HepG2 (cell line): ENCODE results near the gene C15orf62. TPM values are rescaled to one million over a fixed set of nuclear protein-coding genes. Genes with fewer than 3 reads are reported as not detected.

Experiments used
- CREB1 ChIP-seq, 2 experiments: fragments of 450-650 bp in 1 of 2; IDR thresholded peaks; 2 replicates each; pipeline ENCODE4 v1.6.1; 2016 to 2017; ENCODE audit warnings: control low read depth in 1 of 2, mild to moderate bottlenecking in 1 of 2, missing compliant biosample characterization in 1 of 2, missing genetic modification characterization in 1 of 2
- E2F5 ChIP-seq: sonication (generic); formaldehyde crosslinking; conservative IDR thresholded peaks from 2 replicates; pipeline ENCODE4 v1.4.0; 2020; ENCODE audit warnings: missing genetic modification reagents
- FOXP1 ChIP-seq, 2 experiments: fragments of 450-650 bp in 1 of 2; IDR thresholded peaks; 2 replicates each; pipeline ENCODE4 v1.6.1; 2017 to 2018; ENCODE audit warnings: antibody characterized with exemption in 1 of 2
- HDAC1 ChIP-seq: sonication (generic); formaldehyde crosslinking; IDR thresholded peaks from 2 replicates; pipeline ENCODE4 v1.5.1; 2020; ENCODE audit warnings: mild to moderate bottlenecking, missing genetic modification reagents
- KDM1A ChIP-seq: IDR thresholded peaks from 2 replicates; pipeline ENCODE4 v1.6.1; 2016; ENCODE audit warnings: missing compliant biosample characterization
- NFKB2 ChIP-seq: sonication (generic); formaldehyde crosslinking; IDR thresholded peaks from 2 replicates; pipeline ENCODE4 v1.4.0; 2020; ENCODE audit warnings: missing genetic modification reagents, borderline replicate concordance
- REPIN1 ChIP-seq: sonication (generic); formaldehyde crosslinking; IDR thresholded peaks from 2 replicates; pipeline ENCODE4 v1.8.0; 2022; ENCODE audit warnings: missing genetic modification reagents, low read depth, mild to moderate bottlenecking, borderline replicate concordance
- SPEN ChIP-seq: sonication (generic); formaldehyde crosslinking; IDR thresholded peaks from 2 replicates; pipeline ENCODE4 v1.5.1; 2020; ENCODE audit warnings: low read depth, mild to moderate bottlenecking, missing genetic modification reagents
- TP53 ChIP-seq: sonication (generic); formaldehyde crosslinking; conservative IDR thresholded peaks from 2 replicates; pipeline ENCODE4 v1.4.0; 2020; ENCODE audit warnings: missing genetic modification reagents
- ZBTB7B ChIP-seq: sonication (generic); formaldehyde crosslinking; IDR thresholded peaks from 2 replicates; pipeline ENCODE4 v1.4.0; 2020; ENCODE audit warnings: missing genetic modification reagents
- ZFP36L1 ChIP-seq: sonication (generic); formaldehyde crosslinking; IDR thresholded peaks from 2 replicates; pipeline ENCODE4 v1.8.0; 2022; ENCODE audit warnings: mild to moderate bottlenecking, missing genetic modification reagents, moderate library complexity
- ZNF691 ChIP-seq: sonication (generic); formaldehyde crosslinking; IDR thresholded peaks from 2 replicates; pipeline ENCODE4 v1.4.0; 2020; ENCODE audit warnings: missing genetic modification reagents, low read depth, mild to moderate bottlenecking, borderline replicate concordance
- ZNF709 ChIP-seq: sonication (generic); formaldehyde crosslinking; IDR thresholded peaks from 2 replicates; pipeline ENCODE4 v1.5.0; 2020; ENCODE audit warnings: mild to moderate bottlenecking, missing genetic modification reagents
- ZSCAN22 ChIP-seq: sonication (generic); formaldehyde crosslinking; IDR thresholded peaks from 2 replicates; pipeline ENCODE4 v1.4.0; 2020; ENCODE audit warnings: mild to moderate bottlenecking, missing genetic modification reagents
- polyA plus RNA-seq, 8 experiments: library from polyadenylated mRNA; depleted of rRNA in 3 of 8; stranded (reverse) in 7 of 8; unstranded in 1 of 8; fragments of >200 nt; fragmentation: Illumina TruSeq in 4 of 8; extraction: Trizol in 4 of 8; gene quantifications; 2 replicates each; pipeline versions ENCODE4 v1.2.1 to v1.2.3, GENCODE V29; 2011 to 2016; ENCODE audit warnings: low read depth in 4 of 8, missing spikeins in 1 of 8, mixed read lengths in 1 of 8; ENCODE audit not compliant: insufficient read depth in 1 of 8
- total RNA-seq, 5 experiments: library from RNA; depleted of rRNA; stranded (reverse); fragments of >200 nt; fragmentation: Illumina TruSeq; extraction: Trizol; gene quantifications; 2 replicates each; pipeline ENCODE4 v1.2.3, GENCODE V29; 2016; ENCODE audit warnings: low read depth in 1 of 5
- TF ChIP-seq, protein P1 (sequence below): sonication (generic); formaldehyde crosslinking; IDR thresholded peaks from 2 replicates; pipeline ENCODE4 v1.4.0; 2020; ENCODE audit warnings: mild to moderate bottlenecking, missing genetic modification reagents

Gene C15orf62
- total and polyA plus RNA-seq, 2 of the 13 experiments (the other 11 are each of a cell fraction or from before 2014, with no cell fraction given): 0.51 to 1.1 TPM

DNA sequence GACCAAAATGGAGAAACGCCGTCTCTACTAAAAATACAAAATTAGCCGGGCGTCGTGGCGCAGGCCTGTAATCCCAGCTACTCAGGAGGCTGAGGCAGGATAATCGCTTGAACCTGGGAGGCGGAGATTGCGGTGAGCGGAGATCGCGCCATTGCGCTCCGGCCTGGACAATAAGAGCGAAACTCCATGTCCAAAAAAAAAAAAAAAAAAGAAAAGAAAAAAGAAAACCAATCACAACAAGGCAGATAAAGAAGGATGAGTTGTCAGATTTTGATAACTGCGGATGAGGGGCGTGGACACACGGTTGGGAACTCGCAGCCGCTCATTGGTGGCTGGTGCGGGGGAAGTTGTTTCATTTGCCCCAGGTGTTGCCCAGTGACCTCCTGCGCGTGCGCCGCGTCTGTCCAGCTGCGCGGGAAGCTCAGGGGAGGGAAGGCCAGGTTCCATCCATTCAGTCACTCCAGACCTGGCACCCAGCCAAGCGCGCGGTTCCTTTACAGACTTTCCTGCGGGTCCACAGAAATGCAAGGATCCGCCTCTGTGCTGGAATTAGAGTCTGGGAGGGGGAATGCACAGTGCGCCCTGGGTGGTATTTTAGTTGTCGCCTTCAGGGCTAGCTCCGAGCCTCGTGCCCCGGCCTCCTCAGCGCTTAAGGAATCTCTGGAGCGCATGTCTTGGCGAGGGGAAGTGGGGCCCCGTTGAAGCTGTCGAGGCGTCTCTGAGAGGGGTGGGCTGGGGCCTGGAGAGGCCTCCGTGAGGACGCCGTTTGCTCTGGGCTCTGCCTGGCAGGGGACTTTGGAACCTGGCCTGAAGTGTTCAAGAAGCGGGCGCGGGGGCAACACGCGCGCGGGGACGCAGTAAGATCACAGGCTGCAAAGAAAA lies 6.6 kb upstream of the C15orf62 start (continued):
- no peak for TF ChIP-seq CREB1 (IDR thresholded peaks at IDR 0.05)
- TF ChIP-seq CREB1 (CRISPR knock-in tag; IDR thresholded peaks at IDR 0.05): 0 out of 2 replicates have a peak, but pooled peaks have one; percentile 39
- TF ChIP-seq TP53 (CRISPR knock-in tag): no peak
- peak; percentile 93 for TF ChIP-seq E2F5 (CRISPR knock-in tag)
- TF ChIP-seq FOXP1 (IDR thresholded peaks at IDR 0.05): no peak
- TF ChIP-seq FOXP1 (CRISPR knock-in tag; IDR thresholded peaks at IDR 0.05): 0 out of 2 replicates have a peak, but pooled peaks have one; percentile 6
- TF ChIP-seq ZNF709: 0 out of 2 replicates have a peak, but pooled peaks have one; percentile 25
- peak; percentile 34; the same call in 1 of the 2 replicates for TF ChIP-seq ZBTB7B
- peak; percentile 26; the same call in 1 of the 2 replicates for TF ChIP-seq REPIN1 (CRISPR knock-in tag)
- TF ChIP-seq ZFP36L1: peak; percentile 71; the same call in 1 of the 2 replicates
- TF ChIP-seq, protein P1, sequence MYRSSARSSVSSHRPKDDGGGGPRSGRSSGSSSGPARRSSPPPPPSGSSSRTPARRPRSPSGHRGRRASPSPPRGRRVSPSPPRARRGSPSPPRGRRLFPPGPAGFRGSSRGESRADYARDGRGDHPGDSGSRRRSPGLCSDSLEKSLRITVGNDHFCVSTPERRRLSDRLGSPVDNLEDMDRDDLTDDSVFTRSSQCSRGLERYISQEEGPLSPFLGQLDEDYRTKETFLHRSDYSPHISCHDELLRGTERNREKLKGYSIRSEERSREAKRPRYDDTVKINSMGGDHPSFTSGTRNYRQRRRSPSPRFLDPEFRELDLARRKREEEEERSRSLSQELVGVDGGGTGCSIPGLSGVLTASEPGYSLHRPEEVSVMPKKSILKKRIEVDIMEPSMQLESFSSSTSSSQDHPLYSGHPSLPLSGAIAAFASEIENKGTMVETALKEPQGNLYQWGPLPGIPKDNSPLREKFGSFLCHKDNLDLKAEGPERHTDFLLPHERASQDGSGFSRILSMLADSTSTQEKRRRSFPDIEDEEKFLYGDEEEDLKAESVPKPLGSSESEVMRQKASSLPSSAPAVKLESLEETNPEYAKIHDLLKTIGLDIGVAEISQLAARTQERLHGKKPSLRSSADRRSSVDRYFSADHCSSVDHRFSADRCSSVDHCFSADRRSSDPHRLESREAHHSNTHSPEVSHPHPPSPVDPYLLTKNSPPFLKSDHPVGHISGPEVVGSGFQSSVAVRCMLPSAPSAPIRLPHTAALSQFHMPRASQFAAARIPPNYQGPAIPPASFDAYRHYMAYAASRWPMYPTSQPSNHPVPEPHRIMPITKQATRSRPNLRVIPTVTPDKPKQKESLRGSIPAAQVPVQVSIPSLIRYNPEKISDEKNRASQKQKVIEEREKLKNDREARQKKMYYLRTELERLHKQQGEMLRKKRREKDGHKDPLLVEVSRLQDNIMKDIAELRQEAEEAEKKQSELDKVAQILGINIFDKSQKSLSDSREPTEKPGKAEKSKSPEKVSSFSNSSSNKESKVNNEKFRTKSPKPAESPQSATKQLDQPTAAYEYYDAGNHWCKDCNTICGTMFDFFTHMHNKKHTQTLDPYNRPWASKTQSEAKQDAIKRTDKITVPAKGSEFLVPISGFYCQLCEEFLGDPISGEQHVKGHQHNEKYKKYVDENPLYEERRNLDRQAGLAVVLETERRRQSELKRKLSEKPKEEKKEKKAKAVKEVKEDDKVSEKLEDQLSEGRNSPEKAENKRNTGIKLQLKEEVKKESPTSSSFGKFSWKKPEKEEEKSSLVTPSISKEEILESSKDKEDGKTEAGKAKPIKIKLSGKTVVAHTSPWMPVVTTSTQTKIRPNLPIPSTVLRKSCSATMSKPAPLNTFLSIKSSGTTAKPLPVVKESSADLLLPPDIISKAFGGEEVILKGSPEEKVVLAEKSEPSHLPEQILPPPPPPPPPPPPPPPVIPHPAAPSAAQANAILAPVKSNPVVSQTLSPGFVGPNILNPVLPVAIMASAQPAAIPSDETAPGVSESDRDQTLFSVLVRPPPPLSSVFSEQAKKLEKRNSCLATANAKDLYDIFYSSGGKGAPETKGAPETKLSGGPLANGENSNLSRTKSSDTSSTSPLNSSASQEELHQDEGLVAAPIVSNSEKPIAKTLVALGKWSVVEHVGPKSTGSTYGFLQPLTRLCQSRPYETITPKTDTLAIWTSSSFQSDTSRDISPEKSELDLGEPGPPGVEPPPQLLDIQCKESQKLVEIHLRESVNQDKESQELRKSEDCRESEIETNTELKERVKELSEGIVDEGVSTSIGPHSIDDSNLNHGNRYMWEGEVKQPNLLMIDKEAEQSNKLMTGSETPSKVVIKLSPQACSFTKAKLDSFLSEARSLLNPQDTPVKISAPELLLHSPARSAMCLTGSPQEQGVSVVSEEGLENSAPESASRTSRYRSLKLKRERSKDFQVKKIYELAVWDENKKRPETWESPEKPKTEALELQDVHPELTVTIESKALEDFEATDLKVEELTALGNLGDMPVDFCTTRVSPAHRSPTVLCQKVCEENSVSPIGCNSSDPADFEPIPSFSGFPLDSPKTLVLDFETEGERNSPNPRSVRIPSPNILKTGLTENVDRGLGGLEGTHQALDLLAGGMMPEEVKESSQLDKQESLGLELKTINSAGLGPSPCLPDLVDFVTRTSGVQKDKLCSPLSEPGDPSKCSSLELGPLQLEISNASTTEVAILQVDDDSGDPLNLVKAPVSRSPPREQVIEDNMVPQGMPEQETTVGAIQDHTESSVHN (CRISPR knock-in tag): 0 out of 2 replicates have a peak, but pooled peaks have one; percentile 26
- peak; percentile 71 for TF ChIP-seq NFKB2 (CRISPR knock-in tag)
- TF ChIP-seq ZNF691 (CRISPR knock-in tag): 0 out of 2 replicates have a peak, but pooled peaks have one; percentile 11
- TF ChIP-seq HDAC1: peak; percentile 8
- peak; percentile 86 for TF ChIP-seq SPEN (CRISPR knock-in tag)
- TF ChIP-seq ZSCAN22: no peak
- TF ChIP-seq KDM1A (CRISPR knock-in tag): no peak
